GM21390 (cell line): ENCODE measurements around the gene JARID2.

Experiments used
- ATAC-seq: cut with Tn5 transposase; IDR thresholded peaks from one replicate; pipeline ENCODE4 v1.9.1; 2021; ENCODE audit not compliant: unreplicated experiment

The JARID2 gene

GRCh38 chr6:15481390-15482291 lies 235.8 kb downstream of the JARID2 start:
- ATAC-seq = no peak

- ATAC-seq = no peak
These were observed 237.2 kb downstream of the JARID2 start for GRCh38 chr6:15483060-15483459.

GRCh38 chr6:15484140-15484539 lies 238.3 kb downstream of the JARID2 start:
- no peak for ATAC-seq

DNA sequence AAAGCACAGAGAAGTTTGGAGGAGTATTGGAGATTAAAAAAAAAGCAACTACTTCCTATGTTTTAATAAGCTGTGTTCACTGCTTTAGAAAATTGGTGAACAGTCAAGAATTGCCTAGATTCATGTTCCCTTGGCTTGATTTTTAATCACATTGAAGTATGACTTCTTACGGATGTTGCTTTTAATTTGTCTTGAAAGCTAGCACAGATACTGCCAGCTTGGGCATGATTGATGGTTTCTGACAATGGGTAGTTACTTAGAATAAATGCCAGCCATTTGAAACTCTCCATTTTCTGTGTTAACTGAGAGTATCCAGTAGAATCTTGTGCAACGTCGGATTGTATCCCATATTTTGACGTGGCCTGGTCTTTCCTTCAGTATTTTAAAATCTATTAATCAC lies 239.0 kb downstream of the JARID2 start:
- ATAC-seq = no peak

GRCh38 chr6:15485936-15486335 lies 240.1 kb downstream of the JARID2 start:
- no peak for ATAC-seq

GRCh38 chr6:15487262-15487661 lies 241.4 kb downstream of the JARID2 start:
- no peak for ATAC-seq

DNA sequence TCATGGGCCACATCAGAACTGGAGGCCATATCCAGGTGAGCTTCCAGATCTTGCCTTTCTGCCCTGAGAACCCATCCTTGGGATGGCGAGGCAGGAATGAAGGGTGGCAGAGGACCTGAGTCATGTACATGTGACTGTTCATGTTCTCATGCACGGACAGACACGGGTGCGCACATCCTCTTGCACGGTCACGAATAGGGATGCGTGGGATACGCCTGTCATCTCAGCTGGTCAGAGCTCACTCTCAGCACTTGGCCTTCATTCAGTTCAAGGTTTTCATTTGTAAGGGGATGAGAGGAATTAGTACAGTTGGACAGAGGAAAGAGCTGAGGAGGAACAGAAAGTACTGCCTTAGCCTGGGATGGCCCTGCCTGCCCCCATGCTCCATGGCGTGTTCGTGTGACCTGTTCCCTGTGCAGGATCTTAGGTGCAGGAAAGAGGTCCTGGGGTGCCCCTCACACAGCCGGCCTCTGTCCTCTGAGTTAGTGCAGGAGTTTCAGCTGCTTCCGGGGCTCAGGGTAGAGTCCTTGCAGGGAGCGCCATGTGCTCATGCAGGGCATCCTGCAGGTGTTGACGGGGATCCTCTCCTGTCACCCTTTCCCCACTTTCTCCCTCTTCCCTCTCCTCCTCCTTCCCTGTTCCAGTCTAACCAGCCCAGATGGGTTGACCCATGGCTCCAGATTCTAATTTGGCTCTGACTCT lies 243.5 kb downstream of the JARID2 start:
- ATAC-seq = no peak

DNA sequence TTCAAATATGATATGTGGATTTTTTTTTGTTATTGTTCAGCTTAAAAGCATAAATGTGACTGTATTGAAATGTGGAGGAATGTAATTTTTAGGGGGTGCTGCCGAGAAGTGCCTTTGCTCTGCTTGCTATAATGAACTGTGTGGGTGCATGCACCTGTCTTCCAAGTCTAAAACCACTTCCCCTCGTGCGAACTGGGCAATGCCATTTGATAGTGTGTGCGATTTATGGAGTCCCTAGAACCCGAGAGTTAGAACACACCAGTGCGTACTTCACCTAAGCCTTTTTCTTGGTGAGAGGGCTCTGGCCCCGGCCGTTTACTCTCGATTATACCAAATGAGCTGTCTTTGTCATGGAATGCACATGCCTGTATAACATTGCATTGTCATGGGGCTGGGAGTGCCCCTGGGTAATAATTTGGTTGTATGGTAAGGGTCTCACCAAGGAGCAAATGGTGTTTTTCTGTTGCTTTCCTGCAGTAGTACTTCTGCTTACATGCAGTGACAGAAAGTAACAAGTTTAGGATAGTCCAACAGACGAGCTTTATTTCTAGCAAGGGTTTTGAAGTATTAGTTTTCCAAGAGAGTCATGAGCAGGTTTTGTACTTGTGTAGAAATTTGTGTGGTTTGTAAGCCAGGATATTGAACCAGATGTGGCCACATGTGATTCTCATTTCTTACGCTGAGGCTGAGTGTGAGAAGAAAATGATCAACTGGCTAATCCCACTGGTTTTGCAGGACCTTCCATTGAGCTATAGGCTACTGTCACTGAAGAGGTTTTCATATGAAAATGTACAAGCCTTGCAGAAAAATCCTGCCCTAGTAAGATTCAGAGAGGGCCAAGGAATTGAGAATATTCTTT lies 244.6 kb downstream of the JARID2 start:
- no peak for ATAC-seq

GRCh38 chr6:15491255-15491985 lies 245.6 kb downstream of the JARID2 start:
- ATAC-seq = no peak

- no peak for ATAC-seq
These were observed 246.1 kb downstream of the JARID2 start for GRCh38 chr6:15491986-15492269.

- no peak for ATAC-seq
These were observed 247.7 kb downstream of the JARID2 start for GRCh38 chr6:15493437-15494168.

DNA sequence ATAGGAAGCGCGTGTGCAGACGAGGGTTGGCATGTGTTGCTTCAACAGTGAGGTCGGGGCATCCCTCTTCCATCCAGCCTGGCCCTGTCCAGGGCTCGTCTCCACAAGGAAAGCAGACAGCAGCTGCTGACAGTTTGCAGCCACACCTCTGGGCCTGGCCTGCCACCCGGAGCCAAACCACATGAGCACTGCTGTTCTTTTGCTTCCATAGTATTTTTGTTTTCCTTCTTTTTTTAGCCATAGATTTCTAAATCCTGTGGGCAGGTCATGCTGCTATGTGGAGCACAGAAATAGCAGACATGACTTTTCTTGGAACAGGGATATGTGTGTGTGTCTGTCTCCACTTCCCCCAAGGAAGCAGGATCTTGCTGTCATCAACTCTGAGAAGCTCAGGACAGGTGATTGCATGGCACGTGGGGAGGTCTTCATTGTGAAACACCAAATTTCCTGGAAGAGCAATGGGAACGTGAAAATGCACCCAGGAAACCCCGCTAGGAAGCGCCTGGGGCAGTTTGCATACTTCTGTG lies 249.6 kb downstream of the JARID2 start:
- no peak for ATAC-seq

GRCh38 chr6:15496345-15497131 lies 250.7 kb downstream of the JARID2 start:
- no peak for ATAC-seq

- ATAC-seq = no peak
These were observed 252.8 kb downstream of the JARID2 start for GRCh38 chr6:15498640-15499039.

GRCh38 chr6:15499125-15499524 lies 253.3 kb downstream of the JARID2 start:
- no peak for ATAC-seq

- ATAC-seq = no peak
These were observed 253.7 kb downstream of the JARID2 start for GRCh38 chr6:15499591-15499990.

DNA sequence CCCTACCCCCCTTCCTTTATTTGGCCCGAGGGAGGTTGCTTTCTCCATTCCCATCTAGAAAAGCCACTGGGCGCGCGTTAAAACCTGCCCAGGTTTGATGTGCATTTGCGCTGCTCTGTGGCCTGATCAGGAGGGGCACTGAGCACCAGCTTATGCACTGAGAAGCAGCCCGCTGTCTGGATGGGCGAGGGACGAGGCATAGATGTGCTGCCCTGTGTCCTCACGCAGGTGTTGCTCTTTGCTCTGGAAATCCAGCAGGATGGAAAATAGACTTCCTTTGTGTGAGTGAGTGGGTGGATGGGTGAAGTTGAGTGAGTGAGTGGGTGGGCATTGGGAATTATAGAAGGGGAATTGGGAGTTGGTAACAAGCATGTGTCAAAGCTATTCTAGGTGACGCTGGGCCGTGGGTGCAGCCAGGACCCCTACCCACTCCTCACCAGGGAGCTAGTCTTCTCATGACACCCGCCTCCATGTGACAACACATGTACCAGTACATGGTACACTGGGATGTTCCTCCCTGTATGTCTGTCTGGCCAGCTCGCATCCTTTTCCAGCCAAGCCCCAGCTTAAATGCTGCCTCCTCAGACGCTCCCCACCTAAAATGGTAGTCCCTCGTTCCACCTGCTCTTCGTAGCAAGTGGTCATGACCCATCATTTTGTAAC lies 254.3 kb downstream of the JARID2 start:
- no peak for ATAC-seq

DNA sequence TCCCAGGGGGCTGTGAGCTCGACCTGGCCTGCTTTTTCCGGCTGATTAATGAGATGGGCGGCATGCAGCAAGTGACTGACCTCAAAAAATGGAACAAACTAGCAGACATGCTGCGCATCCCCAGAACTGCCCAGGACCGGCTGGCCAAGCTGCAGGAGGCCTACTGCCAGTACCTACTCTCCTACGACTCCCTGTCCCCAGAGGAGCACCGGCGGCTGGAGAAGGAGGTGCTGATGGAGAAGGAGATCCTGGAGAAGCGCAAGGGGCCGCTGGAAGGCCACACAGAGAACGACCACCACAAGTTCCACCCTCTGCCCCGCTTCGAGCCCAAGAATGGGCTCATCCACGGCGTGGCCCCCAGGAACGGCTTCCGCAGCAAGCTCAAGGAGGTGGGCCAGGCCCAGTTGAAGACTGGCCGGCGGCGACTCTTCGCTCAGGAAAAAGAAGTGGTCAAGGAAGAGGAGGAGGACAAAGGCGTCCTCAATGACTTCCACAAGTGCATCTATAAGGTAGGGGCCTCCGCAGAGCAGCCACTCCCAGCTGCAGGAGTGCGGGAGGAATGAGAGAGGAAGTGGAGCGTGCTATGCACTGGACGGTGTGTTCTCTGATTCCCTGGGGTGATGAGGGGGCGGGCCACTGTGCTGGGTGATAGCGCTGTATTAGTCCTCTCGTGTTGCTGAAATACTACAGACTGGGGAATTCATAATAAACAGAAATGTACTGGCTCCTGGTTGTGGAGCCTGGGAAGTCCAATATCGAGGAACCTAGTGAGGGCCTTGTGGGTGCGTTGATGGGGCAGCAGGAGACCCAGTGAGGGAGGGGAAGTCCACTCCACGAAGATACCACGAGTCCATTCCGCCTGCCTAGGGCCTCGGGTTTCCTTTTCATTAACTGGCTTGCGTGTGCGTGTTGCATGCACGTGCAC lies 255.3 kb downstream of the JARID2 start:
- no peak for ATAC-seq
